Ishikawa (cell line): ENCODE measurements around the gene ZNF469.

Source experiments
- EP300 ChIP-seq: IDR thresholded peaks from 2 replicates; pipeline ENCODE4 v1.6.1; 2012; ENCODE audit warnings: borderline replicate concordance
- FOXM1 ChIP-seq: IDR thresholded peaks from 2 replicates; pipeline ENCODE4 v1.6.1; 2012; ENCODE audit warnings: low read depth, borderline replicate concordance
- RAD21 ChIP-seq: IDR thresholded peaks from 2 replicates; pipeline ENCODE4 v1.6.1; 2012; ENCODE audit warnings: low read depth
- YY1 ChIP-seq: IDR thresholded peaks from 2 replicates; pipeline ENCODE4 v1.6.1; 2012; ENCODE audit warnings: low read depth
- TF ChIP-seq, protein P1 (sequence below): IDR thresholded peaks from 2 replicates; pipeline ENCODE4 v1.6.1; 2012
- TF ChIP-seq, protein P2 (sequence below): IDR thresholded peaks from 2 replicates; pipeline ENCODE4 v1.6.1; 2012; ENCODE audit warnings: low read depth, mild to moderate bottlenecking

DNA sequence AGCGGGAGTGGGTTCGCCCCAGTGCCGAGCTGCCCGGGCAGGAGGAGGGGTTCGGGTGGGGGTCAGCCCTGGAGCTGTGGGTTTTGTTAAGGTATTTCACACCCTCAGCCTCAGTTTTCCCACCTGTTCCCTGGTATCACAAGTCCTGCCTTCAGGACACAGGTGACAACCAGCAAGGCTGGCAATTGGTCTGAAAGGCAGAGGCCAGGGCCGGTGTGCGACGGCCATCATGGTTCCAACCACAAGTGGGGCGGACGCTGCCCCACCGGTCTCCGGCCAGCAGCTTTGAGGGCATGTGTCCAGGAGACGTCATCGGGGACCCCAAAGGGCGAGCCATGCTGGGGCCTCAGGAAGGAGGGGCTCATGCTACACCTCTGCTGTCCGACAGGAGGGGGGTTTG, 10.8 kb downstream of the ZNF469 start:
- TF ChIP-seq FOXM1: no peak
- TF ChIP-seq, protein P1, sequence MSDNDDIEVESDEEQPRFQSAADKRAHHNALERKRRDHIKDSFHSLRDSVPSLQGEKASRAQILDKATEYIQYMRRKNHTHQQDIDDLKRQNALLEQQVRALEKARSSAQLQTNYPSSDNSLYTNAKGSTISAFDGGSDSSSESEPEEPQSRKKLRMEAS: no peak
- TF ChIP-seq EP300: no peak
- no peak for TF ChIP-seq YY1
- TF ChIP-seq, protein P2, sequence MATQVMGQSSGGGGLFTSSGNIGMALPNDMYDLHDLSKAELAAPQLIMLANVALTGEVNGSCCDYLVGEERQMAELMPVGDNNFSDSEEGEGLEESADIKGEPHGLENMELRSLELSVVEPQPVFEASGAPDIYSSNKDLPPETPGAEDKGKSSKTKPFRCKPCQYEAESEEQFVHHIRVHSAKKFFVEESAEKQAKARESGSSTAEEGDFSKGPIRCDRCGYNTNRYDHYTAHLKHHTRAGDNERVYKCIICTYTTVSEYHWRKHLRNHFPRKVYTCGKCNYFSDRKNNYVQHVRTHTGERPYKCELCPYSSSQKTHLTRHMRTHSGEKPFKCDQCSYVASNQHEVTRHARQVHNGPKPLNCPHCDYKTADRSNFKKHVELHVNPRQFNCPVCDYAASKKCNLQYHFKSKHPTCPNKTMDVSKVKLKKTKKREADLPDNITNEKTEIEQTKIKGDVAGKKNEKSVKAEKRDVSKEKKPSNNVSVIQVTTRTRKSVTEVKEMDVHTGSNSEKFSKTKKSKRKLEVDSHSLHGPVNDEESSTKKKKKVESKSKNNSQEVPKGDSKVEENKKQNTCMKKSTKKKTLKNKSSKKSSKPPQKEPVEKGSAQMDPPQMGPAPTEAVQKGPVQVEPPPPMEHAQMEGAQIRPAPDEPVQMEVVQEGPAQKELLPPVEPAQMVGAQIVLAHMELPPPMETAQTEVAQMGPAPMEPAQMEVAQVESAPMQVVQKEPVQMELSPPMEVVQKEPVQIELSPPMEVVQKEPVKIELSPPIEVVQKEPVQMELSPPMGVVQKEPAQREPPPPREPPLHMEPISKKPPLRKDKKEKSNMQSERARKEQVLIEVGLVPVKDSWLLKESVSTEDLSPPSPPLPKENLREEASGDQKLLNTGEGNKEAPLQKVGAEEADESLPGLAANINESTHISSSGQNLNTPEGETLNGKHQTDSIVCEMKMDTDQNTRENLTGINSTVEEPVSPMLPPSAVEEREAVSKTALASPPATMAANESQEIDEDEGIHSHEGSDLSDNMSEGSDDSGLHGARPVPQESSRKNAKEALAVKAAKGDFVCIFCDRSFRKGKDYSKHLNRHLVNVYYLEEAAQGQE: no peak
- TF ChIP-seq RAD21: no peak
